OCI-LY7 (cell line): ENCODE measurements around the gene BLNK. TPM values are rescaled to one million over a fixed set of nuclear protein-coding genes. Genes with fewer than 3 reads are reported as not detected.

Experiments used
- Bru-seq: library from RNA; stranded (reverse); fragments of 400-500 nt; gene quantifications from one replicate; lab custom pipeline; 2021; lab: Mats Ljungman, UMichigan
- BruChase-seq, 2 experiments: library from RNA; stranded (reverse); fragments of 400-500 nt; gene quantifications; one replicate each; lab custom pipeline; 2021; lab: Mats Ljungman, UMichigan
- BruUV-seq: library from RNA; stranded (reverse); fragments of 400-500 nt; replicated peaks from 2 replicates; lab custom pipeline; 2021; lab: Mats Ljungman, UMichigan
- CTCF ChIA-PET: fragments of 300-600 bp; sonication (Branson Sonifier 250); formaldehyde crosslinking; loops from one replicate; lab custom pipeline; 2022; ENCODE audit warnings: antibody characterized with exemption; ENCODE audit not compliant: unreplicated experiment; lab: Charles Lee
- POLR2A ChIA-PET: fragments of 300-600 bp; sonication (Branson Sonifier 250); formaldehyde crosslinking; loops from one replicate; lab custom pipeline; 2022; ENCODE audit warnings: antibody characterized with exemption; lab: Charles Lee
- DNase-seq: peaks from one replicate; pipeline ENCODE4 v3.0.0-alpha.2; 2015; ENCODE audit warnings: low spot score
- H2AFZ ChIP-seq: fragments of 200-600 bp; sonication (generic), shearing (Covaris generic); 2 replicates; pipeline ENCODE4 v1.6.1; 2014; ENCODE audit warnings: mild to moderate bottlenecking, antibody characterized with exemption, low read length, moderate library complexity
- H3K27ac ChIP-seq: fragments of 200-600 bp; sonication (generic); 2 replicates; pipeline ENCODE4 v1.5.1; 2014; ENCODE audit warnings: mixed run types, low read depth, mild to moderate bottlenecking, moderate library complexity, low read length, inconsistent platforms; ENCODE audit not compliant: poor library complexity, severe bottlenecking
- H3K36me3 ChIP-seq: fragments of 200-600 bp; sonication (generic); 2 replicates; pipeline ENCODE4 v1.6.1; 2014; ENCODE audit warnings: mild to moderate bottlenecking, antibody characterized with exemption, low read length, moderate library complexity, mixed read lengths; ENCODE audit not compliant: insufficient read depth
- H3K4me1 ChIP-seq: fragments of 200-600 bp; sonication (generic); 2 replicates; pipeline ENCODE4 v1.5.1; 2014; ENCODE audit warnings: mild to moderate bottlenecking, low read length; ENCODE audit not compliant: insufficient read depth, poor library complexity, severe bottlenecking
- H3K4me2 ChIP-seq: fragments of 200-600 bp; sonication (generic); 2 replicates; pipeline ENCODE4 v1.6.1; 2014; ENCODE audit warnings: mild to moderate bottlenecking, low read length
- H3K4me3 ChIP-seq: fragments of 200-600 bp; sonication (generic); 2 replicates; pipeline ENCODE4 v1.5.1; 2014; ENCODE audit warnings: mild to moderate bottlenecking, low read depth, low read length; ENCODE audit not compliant: poor library complexity, severe bottlenecking
- H3K79me2 ChIP-seq: fragments of 200-600 bp; sonication (generic); 2 replicates; pipeline ENCODE4 v1.6.1; 2016; ENCODE audit warnings: low read depth, mild to moderate bottlenecking, low read length, moderate library complexity, mixed read lengths; ENCODE audit not compliant: insufficient read depth
- H3K9me2 ChIP-seq: fragments of 200-600 bp; sonication (generic); 2 replicates; pipeline ENCODE4 v1.6.1; 2016; ENCODE audit warnings: mild to moderate bottlenecking, low read length, mixed read lengths; ENCODE audit not compliant: insufficient read depth
- H3K9me3 ChIP-seq: fragments of 200-600 bp; sonication (generic); 2 replicates; pipeline ENCODE4 v1.6.1; 2014; ENCODE audit warnings: mild to moderate bottlenecking, mixed run types, low read length, mixed read lengths
- H4K20me1 ChIP-seq: fragments of 200-600 bp; sonication (generic); 2 replicates; pipeline ENCODE4 v1.6.1; 2014; ENCODE audit warnings: mild to moderate bottlenecking, antibody characterized with exemption, low read length, moderate library complexity, mixed read lengths; ENCODE audit not compliant: insufficient read depth
- CTCF ChIP-seq: fragments of 200-600 bp; sonication (generic); conservative IDR thresholded peaks from 2 replicates; pipeline ENCODE4 v1.5.1; 2014; ENCODE audit warnings: mild to moderate bottlenecking, antibody characterized with exemption, low read length, moderate library complexity, mixed read lengths
- EZH2phosphoT487 ChIP-seq: fragments of 200-600 bp; sonication (generic); IDR thresholded peaks from 2 replicates; pipeline ENCODE4 v1.6.1; 2018; ENCODE audit warnings: low read depth, borderline replicate concordance, mild to moderate bottlenecking, mixed run types, antibody characterized with exemption, low read length, moderate library complexity, mixed read lengths
- intact Hi-C: fragments of 100-400 bp; cut with micrococcal nuclease; formaldehyde crosslinking; loops from one replicate; pipeline ENCODE4 v1.10.0; 2022; ENCODE audit not compliant: unreplicated experiment
- long read RNA-seq: library from polyadenylated mRNA; stranded (forward); transcript quantifications from one replicate; pipeline ENCODE4 v2.0.0, GENCODE V29; 2022
- total RNA-seq, 2 experiments: library from RNA; depleted of rRNA in 1 of 2; stranded (reverse); fragments of >200 nt in 1 of 2; shearing (Covaris generic) in 1 of 2; gene quantifications; 2 replicates each; pipeline ENCODE4 v1.2.3, GENCODE V29; 2014 to 2022

The BLNK gene
- total RNA-seq (2014; rRNA removed; shearing (Covaris generic)) (78.0 and 113 TPM in 2 replicates), total RNA-seq (2022) (182 and 201 TPM in 2 replicates), Bru-seq, nascent RNA (percentile 97 among the genes with signal in this experiment), BruChase-seq, experiment 1, labeled RNA remaining after a 6-hour chase (percentile 87 among the genes with signal in this experiment), BruChase-seq, experiment 2, labeled RNA remaining after a 2-hour chase (percentile 89 among the genes with signal in this experiment)
- long read RNA-seq, transcript BLNK-201 (17 exons, 1,784 nt), result major isoform, 221 of 457 reads
- long read RNA-seq, transcript BLNK-202 (16 exons, 1,715 nt), result minor isoform, 131 of 457 reads
- long read RNA-seq, partial matches to known transcripts, result 28 of 457 reads
- long read RNA-seq, other reads (novel, unspliced or antisense), result 73 of 457 reads

- intact Hi-C loops, result loop anchor here (1.0 to 10.0 kb wide), 5 partner anchors 22 to 561 kb away; partner anchors contain the start of genes ENTPD1 and LCOR
- Histone ChIP-seq H3K4me3 (peak within 1 kb of the TSS; percentile 90), H3K4me2 (peak within 1 kb of the TSS; percentile 93), H3K9me3 (no peaks in the 10 kb centered on the region), H3K9me2 (no peaks in the 10 kb centered on the region), H3K79me2 (peaks cover 66% of the 10 kb centered on the region), H3K36me3 (peaks cover 46% of the 10 kb centered on the region), H3K27ac (peak within 1 kb of the TSS; percentile 100), H4K20me1 (peaks cover 32% of the 10 kb centered on the region), H3K4me1 (peaks cover 58% of the 10 kb centered on the region), H2AFZ (no peak within 1 kb of the TSS; the same call in 1 of the 2 replicates)
- ChIA-PET POLR2A (interaction anchor here (0.6 to 9.8 kb wide), 19 partner anchors 8 to 1369 kb away, joined by 3 to 176 read pairs (median 6); no protein-coding TSS in a partner anchor), CTCF (interaction anchor here (0.6 to 1.5 kb wide), 2 partner anchors 16 to 19 kb away, joined by 3 to 7 read pairs; no protein-coding TSS in a partner anchor)
- DNase-seq, result peak; percentile 89
- TSS peak; percentile 80 for BruUV-seq
- TF ChIP-seq CTCF (no peak), EZH2phosphoT487 (no peak)
These were observed at the start of gene BLNK for GRCh38 chr10:96271016-96271815. BLNK (minus strand) TSS chr10:96271569; CDS start chr10:96271398, 171 bp downstream.

GRCh38 chr10:96319754-96320474, 48.5 kb upstream of the BLNK start:
- H2AFZ ChIP-seq, result peak overlapping the region; percentile 36; the same call in 1 of the 2 replicates
- H3K9me2 ChIP-seq, result no peaks in the 10 kb centered on the region
- ChIA-PET POLR2A (interaction anchor here (0.6 to 1.1 kb wide), 5 partner anchors 15 to 307 kb away, joined by 3 to 4 read pairs (median 3); no protein-coding TSS in a partner anchor), CTCF (interaction anchor here (1.1 kb wide), 1 partner anchor 10 kb away, joined by 5 read pairs; no protein-coding TSS in a partner anchor)
- no peak overlapping the region for H3K27ac ChIP-seq
- H3K4me1 ChIP-seq, result peaks cover 10% of the 10 kb centered on the region
- H3K79me2 ChIP-seq, result no peaks in the 10 kb centered on the region
- no TSS peak for BruUV-seq
- DNase-seq, result no peak
- H3K36me3 ChIP-seq, result no peaks in the 10 kb centered on the region
- H4K20me1 ChIP-seq, result no peaks in the 10 kb centered on the region
- H3K4me2 ChIP-seq, result peak overlapping the region; percentile 7; the same call in 1 of the 2 replicates
- no peaks in the 10 kb centered on the region for H3K9me3 ChIP-seq
- no peak overlapping the region for H3K4me3 ChIP-seq
- no peak for TF ChIP-seq CTCF
- TF ChIP-seq EZH2phosphoT487, result no peak
- intact Hi-C loops, result loop anchor here (10.0 kb wide), 1 partner anchor 455 kb away; no protein-coding TSS in a partner anchor
